Omental fat pad (tissue), 4 donors: ENCODE results near the gene KLRD1. TPM values are rescaled to one million over a fixed set of nuclear protein-coding genes. Genes with fewer than 3 reads are reported as not detected.
"Not testable (repeated sequence)": the region's sequence is repeated elsewhere in the genome, so short reads cannot be mapped to it uniquely, and the experiment has no call there.

Experiments used
- ATAC-seq: fragments of 150-250 bp; one replicate; pipeline ENCODE4 v1.9.1; 2016; ENCODE audit warnings: mild to moderate bottlenecking, moderate library complexity; ENCODE audit not compliant: low FRiP score
- DNase-seq: peaks from one replicate; pipeline ENCODE4 v3.0.0-alpha.2; 2019; ENCODE audit warnings: low spot score
- total RNA-seq, 4 donors: library from RNA; depleted of rRNA; stranded (reverse); fragments of >200 nt; gene quantifications; one replicate each; pipeline ENCODE4 v1.1.0, GENCODE V29; 2016
- TF ChIP-seq, protein P1 (sequence below), 3 donors: fragments of 450-650 bp; IDR thresholded peaks; one replicate each; pipeline ENCODE4 v1.5.1; 2016 to 2017; ENCODE audit warnings: antibody characterized with exemption in 3 of 3, mild to moderate bottlenecking in 3 of 3, moderate library complexity in 2 of 3

KLRD1 gene
- total RNA-seq, 4 donors from 2014 or later: 2.2 to 4.6 (median 3.1) TPM

- ATAC-seq: peak; percentile 79
- TF ChIP-seq, protein P1, sequence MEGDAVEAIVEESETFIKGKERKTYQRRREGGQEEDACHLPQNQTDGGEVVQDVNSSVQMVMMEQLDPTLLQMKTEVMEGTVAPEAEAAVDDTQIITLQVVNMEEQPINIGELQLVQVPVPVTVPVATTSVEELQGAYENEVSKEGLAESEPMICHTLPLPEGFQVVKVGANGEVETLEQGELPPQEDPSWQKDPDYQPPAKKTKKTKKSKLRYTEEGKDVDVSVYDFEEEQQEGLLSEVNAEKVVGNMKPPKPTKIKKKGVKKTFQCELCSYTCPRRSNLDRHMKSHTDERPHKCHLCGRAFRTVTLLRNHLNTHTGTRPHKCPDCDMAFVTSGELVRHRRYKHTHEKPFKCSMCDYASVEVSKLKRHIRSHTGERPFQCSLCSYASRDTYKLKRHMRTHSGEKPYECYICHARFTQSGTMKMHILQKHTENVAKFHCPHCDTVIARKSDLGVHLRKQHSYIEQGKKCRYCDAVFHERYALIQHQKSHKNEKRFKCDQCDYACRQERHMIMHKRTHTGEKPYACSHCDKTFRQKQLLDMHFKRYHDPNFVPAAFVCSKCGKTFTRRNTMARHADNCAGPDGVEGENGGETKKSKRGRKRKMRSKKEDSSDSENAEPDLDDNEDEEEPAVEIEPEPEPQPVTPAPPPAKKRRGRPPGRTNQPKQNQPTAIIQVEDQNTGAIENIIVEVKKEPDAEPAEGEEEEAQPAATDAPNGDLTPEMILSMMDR (IDR thresholded peaks at IDR 0.05): no peak
- peak; percentile 30 for DNase-seq
These were observed 57.3 kb downstream of the KLRD1 start for GRCh38 chr12:10364815-10365622.

DNA sequence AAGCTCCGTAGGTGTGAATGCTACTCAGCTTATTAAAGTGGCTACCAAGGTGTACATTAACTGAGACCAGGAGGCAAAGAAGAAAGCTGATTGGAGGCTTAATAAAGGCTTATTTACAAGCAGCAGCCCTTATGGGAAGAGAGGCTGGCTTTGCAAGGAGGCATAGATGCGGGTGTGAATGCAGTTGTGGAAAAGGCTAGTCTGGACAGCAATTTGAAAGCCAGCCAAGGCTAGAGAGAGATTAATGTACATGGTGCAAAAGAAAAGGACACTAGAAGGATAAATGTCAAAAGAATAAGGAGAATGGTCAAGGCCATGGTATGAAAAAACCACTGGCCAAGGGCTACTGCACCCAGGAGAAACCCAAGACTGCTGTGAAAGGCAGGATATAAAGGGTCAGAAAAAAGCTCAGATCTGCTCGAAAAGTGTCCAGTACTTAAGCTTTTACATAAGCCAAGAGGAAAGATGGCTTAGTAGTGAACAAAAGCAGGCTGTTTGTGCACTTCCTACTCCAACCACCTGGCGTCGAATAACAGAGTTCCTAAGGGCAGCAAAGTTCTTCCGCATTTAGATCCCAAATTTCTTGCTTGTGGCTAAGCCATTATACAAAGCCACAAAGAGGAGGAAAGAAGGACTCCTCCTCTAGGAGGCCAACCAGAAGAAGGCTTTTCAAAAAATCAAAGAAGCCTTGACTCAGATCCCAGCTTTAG, 58.2 kb downstream of the KLRD1 start:
- ATAC-seq (no peak), DNase-seq (no peak)
- TF ChIP-seq, protein P1 (IDR thresholded peaks at IDR 0.05): no peak

DNA sequence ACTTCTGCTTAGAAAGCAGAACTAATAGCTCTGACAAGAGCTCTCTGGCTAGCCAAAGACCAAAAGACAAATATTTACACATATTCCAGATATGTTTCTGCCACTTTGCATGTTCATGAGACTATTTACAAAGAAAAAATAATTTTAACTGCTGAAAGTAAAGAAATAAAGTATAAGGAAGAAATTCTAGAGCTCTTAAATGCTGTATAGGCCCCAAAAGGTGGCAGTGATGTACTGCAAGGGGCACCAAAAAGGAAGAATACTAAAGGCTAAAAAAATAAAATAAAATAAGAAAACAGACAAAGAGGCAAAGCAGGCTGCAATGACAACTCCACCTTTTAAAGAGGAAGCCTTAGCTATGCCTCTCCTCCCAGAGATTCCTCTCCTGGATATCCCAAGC, 59.2 kb downstream of the KLRD1 start:
- TF ChIP-seq, protein P1 (IDR thresholded peaks at IDR 0.05): no peak
- ATAC-seq (no peak), DNase-seq (no peak)

- not testable (repeated sequence) for DNase-seq, ATAC-seq
These were observed 60.0 kb downstream of the KLRD1 start for GRCh38 chr12:10367714-10368113.

DNA sequence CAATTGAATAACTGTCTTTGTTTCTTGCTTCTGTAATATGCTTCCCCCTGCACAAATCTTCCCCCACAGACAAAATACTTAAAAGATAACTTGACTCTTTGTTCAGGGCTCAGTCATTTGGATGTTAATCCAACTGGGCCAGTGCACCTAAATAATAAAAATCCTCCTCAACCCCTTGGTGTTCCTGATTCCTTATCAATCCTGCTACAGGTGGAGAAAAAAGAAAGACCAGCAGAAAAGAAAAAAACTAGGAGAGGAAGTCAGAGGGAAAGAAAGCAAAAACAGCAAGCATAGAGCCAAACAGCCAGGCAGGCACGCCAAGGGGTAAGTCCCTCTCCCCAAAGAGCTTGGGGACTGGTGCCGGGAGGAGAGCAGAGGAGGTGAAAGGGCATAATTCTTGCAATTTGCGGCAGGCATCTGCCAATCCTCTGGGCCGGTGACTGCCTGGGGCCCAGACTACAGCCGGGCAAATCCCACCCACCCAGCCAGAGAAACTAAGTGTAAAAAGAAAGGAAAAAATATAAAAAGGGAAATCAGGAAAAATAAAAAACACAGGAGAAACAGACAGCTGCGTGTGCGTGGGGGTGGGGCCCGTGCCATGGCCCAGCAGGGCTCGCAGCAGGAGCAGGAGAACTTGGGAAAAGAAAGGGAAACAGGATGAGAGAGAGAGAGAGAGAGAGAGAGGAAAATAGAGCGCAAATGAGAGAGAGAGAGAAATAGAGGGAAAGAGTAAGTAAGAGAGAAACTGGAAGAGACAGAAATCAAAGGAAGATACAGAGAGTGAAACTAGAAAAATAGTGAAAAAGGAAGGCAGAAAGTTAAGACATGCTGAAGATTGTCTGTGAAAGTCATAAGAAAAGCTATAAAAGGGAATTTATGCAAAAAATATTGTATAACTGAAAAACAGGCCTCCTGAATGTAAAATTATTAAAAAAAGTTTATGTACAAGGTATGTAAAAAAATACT, 60.8 kb downstream of the KLRD1 start:
- TF ChIP-seq, protein P1 (IDR thresholded peaks at IDR 0.05): no peak
- DNase-seq: no peak
- ATAC-seq: no peak

DNA sequence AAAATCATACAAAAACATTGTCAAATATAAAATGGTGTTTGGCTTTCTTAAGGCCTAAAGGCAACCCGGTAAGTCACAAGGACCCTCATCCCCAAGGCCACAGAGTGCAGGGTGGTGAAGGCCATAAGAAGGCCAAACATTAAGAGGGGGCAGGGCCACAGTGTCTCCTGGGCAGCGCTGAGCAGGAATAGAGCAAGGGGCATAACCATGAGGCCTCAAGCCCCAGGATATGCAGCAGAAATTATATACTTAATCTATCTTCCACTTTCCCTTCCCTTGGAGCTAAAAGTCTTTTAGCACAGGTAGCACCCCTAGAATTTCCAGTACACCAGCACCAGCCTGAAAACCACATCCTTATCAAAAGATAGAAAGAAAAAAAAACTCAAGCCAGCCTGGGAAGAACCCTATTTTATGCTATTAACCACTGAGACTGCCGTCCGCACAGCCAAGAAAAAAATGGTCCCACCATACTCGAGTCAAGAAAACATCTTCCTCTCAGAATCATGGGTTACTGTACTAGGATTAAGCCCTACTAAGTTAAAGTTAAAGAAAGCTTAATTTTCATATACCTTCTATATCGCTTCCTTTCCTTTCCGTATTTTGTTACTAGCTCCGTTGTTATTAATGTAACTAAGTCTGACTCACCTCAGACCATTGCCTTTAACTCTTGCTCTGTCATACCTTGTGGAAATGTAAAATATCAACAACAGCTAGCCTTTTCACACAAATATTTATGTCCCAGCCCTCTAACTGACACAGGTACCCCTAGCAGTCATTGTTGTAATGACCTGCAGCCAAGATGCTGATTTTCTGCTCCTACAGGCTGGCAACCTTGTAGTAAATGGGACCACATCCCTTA, 62.1 kb downstream of the KLRD1 start:
- ATAC-seq: no peak
- TF ChIP-seq, protein P1 (IDR thresholded peaks at IDR 0.05): no peak
- DNase-seq: no peak

DNA sequence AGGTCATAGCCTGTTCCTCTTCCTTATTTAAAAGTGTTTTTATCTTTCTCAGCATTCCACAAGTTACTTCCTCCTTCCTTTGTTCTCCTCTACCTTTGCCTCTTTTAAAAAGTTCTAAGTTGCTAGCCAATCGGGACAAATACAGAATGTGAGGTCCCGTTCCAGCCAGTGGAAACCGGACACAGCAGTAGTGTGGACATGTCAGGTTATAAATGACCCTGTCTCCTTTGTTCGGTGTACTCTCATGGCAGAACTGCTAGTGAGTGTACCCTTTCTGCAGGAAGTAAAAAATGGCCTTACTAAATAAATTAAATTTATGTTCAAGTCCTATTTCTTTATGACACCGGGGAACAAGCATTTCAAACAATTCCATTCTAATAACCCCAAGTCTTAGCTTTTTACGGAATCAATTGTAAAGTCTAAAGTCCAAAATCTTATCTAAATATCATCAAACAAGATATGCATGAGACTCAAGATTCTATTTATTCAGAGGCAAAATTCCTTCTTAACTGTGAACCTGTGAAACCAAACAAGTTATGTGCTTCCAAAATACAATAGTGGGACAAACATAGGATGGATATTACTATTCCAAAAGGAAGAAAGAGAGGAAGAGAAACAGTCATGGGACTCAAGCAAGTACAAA, 64.3 kb downstream of the KLRD1 start:
- not testable (repeated sequence) for ATAC-seq, DNase-seq
